K562 (cell line): Measurements from ENCODE around the gene BANP.

Experiments used
- CBX3 ChIP-seq, 2 experiments: IDR thresholded peaks; 1 replicate in 1 of 2; 2 replicates in 1 of 2; pipeline ENCODE4 v1.6.1; 2012; ENCODE audit warnings: inconsistent platforms in 2 of 2, low read length in 2 of 2, borderline replicate concordance in 1 of 2, control low read depth in 1 of 2
- FOXJ3 ChIP-seq: sonication (generic); formaldehyde crosslinking; IDR thresholded peaks from 2 replicates; pipeline ENCODE4 v1.4.0; 2020; ENCODE audit warnings: mild to moderate bottlenecking, missing genetic modification reagents
- FUS ChIP-seq: fragments of 200-400 bp; formaldehyde crosslinking; optimal IDR thresholded peaks from 2 replicates; pipeline ENCODE3; 2017; ENCODE audit warnings: low read depth, low read length
- POLR2H ChIP-seq: IDR thresholded peaks from 2 replicates; pipeline ENCODE4 v1.6.1; 2016; ENCODE audit warnings: missing genetic modification characterization, low read depth, mild to moderate bottlenecking, control low read depth, missing compliant biosample characterization, moderate library complexity
- RFX5 ChIP-seq: IDR thresholded peaks from 2 replicates; pipeline ENCODE4 v1.6.1; 2011; ENCODE audit warnings: low read depth, mild to moderate bottlenecking, improper control_type of control experiment, low read length
- SP1 ChIP-seq: sonication (generic); formaldehyde crosslinking; IDR thresholded peaks from 2 replicates; pipeline ENCODE4 v1.8.1; 2022; ENCODE audit warnings: mild to moderate bottlenecking, missing genetic modification reagents
- TAF1 ChIP-seq: IDR thresholded peaks from 2 replicates; pipeline ENCODE4 v1.6.1; 2011; ENCODE audit warnings: mild to moderate bottlenecking, low read length, moderate library complexity; ENCODE audit not compliant: insufficient read depth, control insufficient read depth, severe bottlenecking; ENCODE audit errors: extremely low read depth
- TBP ChIP-seq: optimal IDR thresholded peaks from 2 replicates; pipeline ENCODE3; 2011; ENCODE audit warnings: low read depth, low read length, improper control_type of control experiment
- YY1 ChIP-seq, 3 experiments: IDR thresholded peaks; 2 replicates each; pipeline ENCODE4 v1.6.1; 2011; ENCODE audit warnings: low read length in 2 of 3, mild to moderate bottlenecking in 2 of 3, moderate library complexity in 2 of 3, borderline replicate concordance in 1 of 3, control low read depth in 1 of 3, low read depth in 1 of 3; ENCODE audit not compliant: insufficient read depth in 3 of 3, insufficient replicate concordance in 2 of 3, control insufficient read depth in 1 of 3, insufficient read length in 1 of 3; ENCODE audit errors: extremely low read depth in 1 of 3
- TF ChIP-seq, protein P1 (sequence below): fragments of 150-350 bp; IDR thresholded peaks from 2 replicates; pipeline ENCODE4 v1.6.1; 2014; ENCODE audit warnings: low read depth, mild to moderate bottlenecking, low read length, borderline replicate concordance
- TF ChIP-seq, protein P2 (sequence below): fragments of 250-450 bp; sonication (Bioruptor Pico); IDR thresholded peaks from 2 replicates; pipeline ENCODE4 v1.9.0; 2021; ENCODE audit warnings: mild to moderate bottlenecking
- TF ChIP-seq, protein P3 (sequence below), 3 experiments: IDR thresholded peaks in 2 of 3; conservative IDR thresholded peaks in 1 of 3; 2 replicates each; pipeline ENCODE4 v1.5.1; 2011 to 2012; ENCODE audit warnings: low read length in 3 of 3, mild to moderate bottlenecking in 3 of 3, control low read depth in 2 of 3, improper control_type of control experiment in 1 of 3, inconsistent platforms in 1 of 3, low read depth in 1 of 3, mixed read lengths in 1 of 3, moderate library complexity in 1 of 3; ENCODE audit not compliant: insufficient read depth in 2 of 3
- TF ChIP-seq, protein P4 (sequence below), 2 experiments: fragments of 200-800 bp in 1 of 2; sonication (Bioruptor generic) in 1 of 2; sonication (generic) in 1 of 2; formaldehyde crosslinking in 1 of 2; IDR thresholded peaks in 1 of 2; conservative IDR thresholded peaks in 1 of 2; 2 replicates each; pipeline versions ENCODE4 v1.5.0 to v1.6.1; 2016 to 2020; ENCODE audit warnings: missing compliant biosample characterization in 1 of 2, missing genetic modification characterization in 1 of 2, missing genetic modification reagents in 1 of 2

DNA sequence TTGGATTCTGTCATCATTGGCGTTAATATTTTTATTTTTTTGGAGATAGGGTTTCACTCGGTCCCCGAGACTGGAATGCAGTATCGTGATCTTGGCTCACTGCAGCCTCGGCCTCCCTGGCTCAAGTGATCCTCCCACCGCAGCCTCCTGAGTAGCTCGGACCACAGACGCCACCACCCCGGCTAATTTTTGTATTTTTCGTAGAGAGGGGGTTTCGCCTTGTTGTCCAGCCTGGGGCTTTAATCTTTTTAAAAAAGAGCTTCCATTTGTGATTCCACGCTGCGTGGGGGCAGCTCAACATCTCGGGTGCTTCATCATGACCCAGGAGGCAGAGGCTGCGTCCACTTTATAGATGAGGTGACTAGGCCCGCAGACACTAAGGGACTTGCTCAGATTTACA is 1.5 kb downstream of the BANP start:
- TF ChIP-seq TBP (no peak), TAF1 (no peak), FOXJ3 (CRISPR knock-in tag) (no peak), YY1 (IDR thresholded peaks at IDR 0.05; ENCODE audit: borderline replicate concordance in 1 of 3, control insufficient read depth in 1 of 3, extremely low read depth in 1 of 3, insufficient read depth in 3 of 3, insufficient read length in 1 of 3, insufficient replicate concordance in 2 of 3, low read depth in 1 of 3, low read length in 2 of 3) (no peak), POLR2H (tag) (no peak), RFX5 (no peak), FUS (no peak), SP1 (CRISPR knock-in tag) (no peak), CBX3 (IDR thresholded peaks at IDR 0.05; ENCODE audit: borderline replicate concordance in 1 of 2, low read length in 2 of 2) (no peak)
- TF ChIP-seq, protein P1, sequence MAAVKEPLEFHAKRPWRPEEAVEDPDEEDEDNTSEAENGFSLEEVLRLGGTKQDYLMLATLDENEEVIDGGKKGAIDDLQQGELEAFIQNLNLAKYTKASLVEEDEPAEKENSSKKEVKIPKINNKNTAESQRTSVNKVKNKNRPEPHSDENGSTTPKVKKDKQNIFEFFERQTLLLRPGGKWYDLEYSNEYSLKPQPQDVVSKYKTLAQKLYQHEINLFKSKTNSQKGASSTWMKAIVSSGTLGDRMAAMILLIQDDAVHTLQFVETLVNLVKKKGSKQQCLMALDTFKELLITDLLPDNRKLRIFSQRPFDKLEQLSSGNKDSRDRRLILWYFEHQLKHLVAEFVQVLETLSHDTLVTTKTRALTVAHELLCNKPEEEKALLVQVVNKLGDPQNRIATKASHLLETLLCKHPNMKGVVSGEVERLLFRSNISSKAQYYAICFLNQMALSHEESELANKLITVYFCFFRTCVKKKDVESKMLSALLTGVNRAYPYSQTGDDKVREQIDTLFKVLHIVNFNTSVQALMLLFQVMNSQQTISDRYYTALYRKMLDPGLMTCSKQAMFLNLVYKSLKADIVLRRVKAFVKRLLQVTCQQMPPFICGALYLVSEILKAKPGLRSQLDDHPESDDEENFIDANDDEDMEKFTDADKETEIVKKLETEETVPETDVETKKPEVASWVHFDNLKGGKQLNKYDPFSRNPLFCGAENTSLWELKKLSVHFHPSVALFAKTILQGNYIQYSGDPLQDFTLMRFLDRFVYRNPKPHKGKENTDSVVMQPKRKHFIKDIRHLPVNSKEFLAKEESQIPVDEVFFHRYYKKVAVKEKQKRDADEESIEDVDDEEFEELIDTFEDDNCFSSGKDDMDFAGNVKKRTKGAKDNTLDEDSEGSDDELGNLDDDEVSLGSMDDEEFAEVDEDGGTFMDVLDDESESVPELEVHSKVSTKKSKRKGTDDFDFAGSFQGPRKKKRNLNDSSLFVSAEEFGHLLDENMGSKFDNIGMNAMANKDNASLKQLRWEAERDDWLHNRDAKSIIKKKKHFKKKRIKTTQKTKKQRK: no peak
- TF ChIP-seq, protein P2, sequence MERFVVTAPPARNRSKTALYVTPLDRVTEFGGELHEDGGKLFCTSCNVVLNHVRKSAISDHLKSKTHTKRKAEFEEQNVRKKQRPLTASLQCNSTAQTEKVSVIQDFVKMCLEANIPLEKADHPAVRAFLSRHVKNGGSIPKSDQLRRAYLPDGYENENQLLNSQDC: no peak
- TF ChIP-seq, protein P3, sequence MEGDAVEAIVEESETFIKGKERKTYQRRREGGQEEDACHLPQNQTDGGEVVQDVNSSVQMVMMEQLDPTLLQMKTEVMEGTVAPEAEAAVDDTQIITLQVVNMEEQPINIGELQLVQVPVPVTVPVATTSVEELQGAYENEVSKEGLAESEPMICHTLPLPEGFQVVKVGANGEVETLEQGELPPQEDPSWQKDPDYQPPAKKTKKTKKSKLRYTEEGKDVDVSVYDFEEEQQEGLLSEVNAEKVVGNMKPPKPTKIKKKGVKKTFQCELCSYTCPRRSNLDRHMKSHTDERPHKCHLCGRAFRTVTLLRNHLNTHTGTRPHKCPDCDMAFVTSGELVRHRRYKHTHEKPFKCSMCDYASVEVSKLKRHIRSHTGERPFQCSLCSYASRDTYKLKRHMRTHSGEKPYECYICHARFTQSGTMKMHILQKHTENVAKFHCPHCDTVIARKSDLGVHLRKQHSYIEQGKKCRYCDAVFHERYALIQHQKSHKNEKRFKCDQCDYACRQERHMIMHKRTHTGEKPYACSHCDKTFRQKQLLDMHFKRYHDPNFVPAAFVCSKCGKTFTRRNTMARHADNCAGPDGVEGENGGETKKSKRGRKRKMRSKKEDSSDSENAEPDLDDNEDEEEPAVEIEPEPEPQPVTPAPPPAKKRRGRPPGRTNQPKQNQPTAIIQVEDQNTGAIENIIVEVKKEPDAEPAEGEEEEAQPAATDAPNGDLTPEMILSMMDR (IDR thresholded peaks at IDR 0.05 in 2 of 3, conservative IDR thresholded peaks at IDR 0.05 in 1 of 3; ENCODE audit: insufficient read depth in 2 of 3, low read depth in 1 of 3, low read length in 3 of 3): no peak
- TF ChIP-seq, protein P4, sequence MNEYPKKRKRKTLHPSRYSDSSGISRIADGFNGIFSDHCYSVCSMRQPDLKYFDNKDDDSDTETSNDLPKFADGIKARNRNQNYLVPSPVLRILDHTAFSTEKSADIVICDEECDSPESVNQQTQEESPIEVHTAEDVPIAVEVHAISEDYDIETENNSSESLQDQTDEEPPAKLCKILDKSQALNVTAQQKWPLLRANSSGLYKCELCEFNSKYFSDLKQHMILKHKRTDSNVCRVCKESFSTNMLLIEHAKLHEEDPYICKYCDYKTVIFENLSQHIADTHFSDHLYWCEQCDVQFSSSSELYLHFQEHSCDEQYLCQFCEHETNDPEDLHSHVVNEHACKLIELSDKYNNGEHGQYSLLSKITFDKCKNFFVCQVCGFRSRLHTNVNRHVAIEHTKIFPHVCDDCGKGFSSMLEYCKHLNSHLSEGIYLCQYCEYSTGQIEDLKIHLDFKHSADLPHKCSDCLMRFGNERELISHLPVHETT (CRISPR knock-in tag; conservative IDR thresholded peaks at IDR 0.05 in 1 of 2, IDR thresholded peaks at IDR 0.05 in 1 of 2): no peak
